ENCODE results near the gene SFXN5. TPM values are rescaled to one million over a fixed set of nuclear protein-coding genes. Genes with fewer than 3 reads are reported as not detected.

Gene SFXN5
- total RNA-seq, 1 experiment from 2014 or later: 31.3 TPM

- Histone ChIP-seq H3K4me1 (0 out of 2 replicates have a peak, but pooled peaks cover 2% of the 10 kb centered on the region), H3K9me3 (no peaks in the 10 kb centered on the region), H3K4me3 (ENCODE audit: low read depth, low read length) (no peak overlapping the region), H3K27me3 (replicated peaks; ENCODE audit: control insufficient read depth, insufficient read depth, low read length) (no peaks in the 10 kb centered on the region), H3K36me3 (ENCODE audit: control insufficient read depth, insufficient read depth, low read length) (no peaks in the 10 kb centered on the region)
- intact Hi-C loops (cut with micrococcal nuclease; ENCODE audit: unreplicated experiment): loop anchor here (5.0 kb wide), 2 partner anchors 88 to 103 kb away; no protein-coding TSS in a partner anchor
- no TSS peak for BruUV-seq (replicated peaks)
- H3K36me3 Mint-ChIP-seq (ENCODE audit: insufficient read depth, unreplicated experiment): peaks cover 22% of the 10 kb centered on the region
- H3K27ac Mint-ChIP-seq (ENCODE audit: unreplicated experiment): no peak overlapping the region
- POLR2A ChIA-PET: no interaction called here
- peaks cover 8% of the 10 kb centered on the region for H3K4me1 Mint-ChIP-seq (ENCODE audit: low read depth, unreplicated experiment)
- no peak for TF ChIP-seq CTCF (IDR thresholded peaks at IDR 0.05; ENCODE audit: insufficient read depth in 1 of 2, low read depth in 1 of 2, low read length in 1 of 2, severe bottlenecking in 1 of 2, unreplicated experiment in 1 of 2)
- CTCF ChIA-PET: interaction anchor here (1.4 kb wide), 1 partner anchor 12 kb away, joined by 3 read pairs; no protein-coding TSS in a partner anchor
- no peak for DNase-seq
- no peaks in the 10 kb centered on the region for H3K27me3 Mint-ChIP-seq (ENCODE audit: insufficient read depth, unreplicated experiment)
- no peaks in the 10 kb centered on the region for H3K9me3 Mint-ChIP-seq (ENCODE audit: unreplicated experiment)
- H3K4me3 Mint-ChIP-seq (ENCODE audit: unreplicated experiment): no peak overlapping the region
These were observed 2.9 kb upstream of the SFXN5 start for GRCh38 chr2:73074110-73075069.

- ChIA-PET CTCF (no interaction called here), POLR2A (no interaction called here)
- H3K36me3 Mint-ChIP-seq (ENCODE audit: insufficient read depth, unreplicated experiment): peaks cover 22% of the 10 kb centered on the region
- no peaks in the 10 kb centered on the region for H3K9me3 ChIP-seq
- no TSS peak for BruUV-seq (replicated peaks)
- TF ChIP-seq CTCF (IDR thresholded peaks at IDR 0.05; ENCODE audit: insufficient read depth in 1 of 2, low read depth in 1 of 2, low read length in 1 of 2, severe bottlenecking in 1 of 2, unreplicated experiment in 1 of 2): no peak
- no peaks in the 10 kb centered on the region for H3K27me3 Mint-ChIP-seq (ENCODE audit: insufficient read depth, unreplicated experiment)
- H3K27ac Mint-ChIP-seq (ENCODE audit: unreplicated experiment): peak overlapping the region; percentile 91
- 0 out of 2 replicates have a peak, but pooled peaks cover 6% of the 10 kb centered on the region for H3K4me1 ChIP-seq
- no peaks in the 10 kb centered on the region for H3K36me3 ChIP-seq (ENCODE audit: control insufficient read depth, insufficient read depth, low read length)
- H3K27me3 ChIP-seq (replicated peaks; ENCODE audit: control insufficient read depth, insufficient read depth, low read length): no peaks in the 10 kb centered on the region
- intact Hi-C loops (cut with micrococcal nuclease; ENCODE audit: unreplicated experiment): loop anchor here (5.0 kb wide), 2 partner anchors 90 to 105 kb away; no protein-coding TSS in a partner anchor
- peaks cover 18% of the 10 kb centered on the region for H3K4me1 Mint-ChIP-seq (ENCODE audit: low read depth, unreplicated experiment)
- H3K4me3 Mint-ChIP-seq (ENCODE audit: unreplicated experiment): peak overlapping the region; percentile 78
- no peaks in the 10 kb centered on the region for H3K9me3 Mint-ChIP-seq (ENCODE audit: unreplicated experiment)
- DNase-seq: no peak
- H3K4me3 ChIP-seq (ENCODE audit: low read depth, low read length): no peak overlapping the region
These were observed 904 bp upstream of the SFXN5 start for GRCh38 chr2:73072416-73072815.

- intact Hi-C loops (cut with micrococcal nuclease; ENCODE audit: unreplicated experiment): loop anchor here (5.0 kb wide), 2 partner anchors 90 to 105 kb away; no protein-coding TSS in a partner anchor
- H3K4me1 ChIP-seq: 0 out of 2 replicates have a peak, but pooled peaks cover 6% of the 10 kb centered on the region
- H3K9me3 Mint-ChIP-seq (ENCODE audit: unreplicated experiment): no peaks in the 10 kb centered on the region
- H3K27me3 Mint-ChIP-seq (ENCODE audit: insufficient read depth, unreplicated experiment): no peaks in the 10 kb centered on the region
- no peaks in the 10 kb centered on the region for H3K9me3 ChIP-seq
- H3K27ac Mint-ChIP-seq (ENCODE audit: unreplicated experiment): peak overlapping the region; percentile 91
- peaks cover 22% of the 10 kb centered on the region for H3K36me3 Mint-ChIP-seq (ENCODE audit: insufficient read depth, unreplicated experiment)
- DNase-seq: no peak
- BruUV-seq (replicated peaks): no TSS peak
- CTCF ChIA-PET: no interaction called here
- POLR2A ChIA-PET: interaction anchor here (1.1 kb wide), 1 partner anchor 189 kb away, joined by 3 read pairs; no protein-coding TSS in a partner anchor
- no peaks in the 10 kb centered on the region for H3K27me3 ChIP-seq (replicated peaks; ENCODE audit: control insufficient read depth, insufficient read depth, low read length)
- TF ChIP-seq CTCF (IDR thresholded peaks at IDR 0.05; ENCODE audit: insufficient read depth in 1 of 2, low read depth in 1 of 2, low read length in 1 of 2, severe bottlenecking in 1 of 2, unreplicated experiment in 1 of 2): no peak
- peak overlapping the region; percentile 78 for H3K4me3 Mint-ChIP-seq (ENCODE audit: unreplicated experiment)
- peak overlapping the region; percentile 94 for H3K4me3 ChIP-seq (ENCODE audit: low read depth, low read length)
- no peaks in the 10 kb centered on the region for H3K36me3 ChIP-seq (ENCODE audit: control insufficient read depth, insufficient read depth, low read length)
- peaks cover 18% of the 10 kb centered on the region for H3K4me1 Mint-ChIP-seq (ENCODE audit: low read depth, unreplicated experiment)
These were observed 550 bp upstream of the SFXN5 start for GRCh38 chr2:73072129-73072395.

Data from Caco-2 (cell line).